Head of caudate nucleus (tissue), 42 donors: ENCODE measurements around the gene GATA2.

Experiments
- DNase-seq, 42 donors: peaks; one replicate each; pipeline versions ENCODE4 v3.0.0 to v3.0.0-alpha.2; 2020 to 2021; ENCODE audit warnings: mixed read lengths in 7 of 42
- intact Hi-C: fragments of 100-400 bp; cut with DNase I; formaldehyde crosslinking; loops from one replicate; pipeline ENCODE4 v1.15.0; 2022

Gene GATA2

GRCh38 chr3:128448491-128448890, 44.5 kb downstream of the GATA2 start:
- no peak for DNase-seq
- intact Hi-C loops: no loop called here

- no peak for DNase-seq
- intact Hi-C loops: no loop called here
These were observed 45.4 kb downstream of the GATA2 start for GRCh38 chr3:128447561-128448013.

DNA sequence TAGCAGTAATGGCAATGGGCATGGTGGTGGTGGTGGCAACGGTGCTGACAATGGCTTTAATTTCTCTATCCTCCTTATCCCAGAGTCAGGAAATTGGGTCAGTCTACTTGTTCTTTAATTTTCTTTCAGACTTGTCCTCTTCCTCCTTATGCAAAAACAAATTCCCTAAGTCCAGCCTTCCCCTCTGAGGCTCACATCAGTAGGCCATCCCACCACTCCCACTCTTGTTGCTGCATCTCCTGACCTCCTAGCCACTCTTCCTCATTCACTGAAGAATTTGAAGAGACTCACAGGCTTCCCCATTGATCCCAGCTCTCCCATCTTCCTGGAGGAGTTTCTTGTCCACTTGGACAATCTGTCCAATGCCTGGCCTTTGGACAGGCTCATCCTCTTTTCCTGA, 46.2 kb downstream of the GATA2 start:
- no peak for DNase-seq
- intact Hi-C loops: no loop called here

DNA sequence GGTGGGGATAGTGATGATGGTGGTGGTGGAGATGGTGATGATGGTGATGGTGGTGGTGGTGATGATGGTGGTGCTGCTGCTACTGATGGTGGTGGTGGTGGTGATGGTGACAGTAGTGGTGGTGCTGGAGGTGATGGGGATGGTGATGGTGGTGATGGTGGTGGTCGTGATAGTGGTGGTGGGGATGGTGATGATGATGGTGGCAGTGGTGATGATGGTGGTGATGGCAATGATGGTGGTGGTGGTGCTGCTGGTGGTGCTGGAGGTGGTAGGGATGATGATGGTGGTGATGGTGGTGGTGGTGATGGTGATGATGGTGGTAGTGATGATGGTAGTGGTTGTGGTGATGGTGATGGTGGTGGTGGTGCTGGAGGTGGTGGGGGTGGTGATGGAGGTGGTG, 47.6 kb downstream of the GATA2 start:
- intact Hi-C loops: no loop called here

DNA sequence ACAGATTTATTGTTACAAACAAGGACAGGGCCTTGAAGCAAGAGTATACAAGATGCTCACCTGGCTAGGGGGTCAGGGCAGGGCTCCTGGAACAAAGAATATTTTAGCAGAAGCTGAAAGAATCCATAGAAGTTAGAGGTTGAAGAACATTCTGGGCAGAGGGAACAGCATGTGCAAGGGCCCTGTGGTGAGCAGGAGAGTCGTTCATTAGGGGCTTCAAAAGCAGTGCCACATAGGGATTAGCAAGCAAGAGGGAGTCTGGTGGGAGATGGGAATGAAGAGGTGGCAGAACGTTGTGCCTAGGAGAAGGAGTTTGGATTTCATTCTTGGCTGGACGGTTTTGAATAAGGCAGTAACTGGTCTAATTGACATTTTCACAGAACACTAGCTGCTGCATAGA, 49.2 kb downstream of the GATA2 start:
- intact Hi-C loops: no loop called here
- no peak for DNase-seq

More for the DNA sequence above, 47.6 kb downstream of the GATA2 start:
- DNase-seq: no peak

GRCh38 chr3:128442949-128443348, 50.1 kb downstream of the GATA2 start:
- intact Hi-C loops: no loop called here

DNA sequence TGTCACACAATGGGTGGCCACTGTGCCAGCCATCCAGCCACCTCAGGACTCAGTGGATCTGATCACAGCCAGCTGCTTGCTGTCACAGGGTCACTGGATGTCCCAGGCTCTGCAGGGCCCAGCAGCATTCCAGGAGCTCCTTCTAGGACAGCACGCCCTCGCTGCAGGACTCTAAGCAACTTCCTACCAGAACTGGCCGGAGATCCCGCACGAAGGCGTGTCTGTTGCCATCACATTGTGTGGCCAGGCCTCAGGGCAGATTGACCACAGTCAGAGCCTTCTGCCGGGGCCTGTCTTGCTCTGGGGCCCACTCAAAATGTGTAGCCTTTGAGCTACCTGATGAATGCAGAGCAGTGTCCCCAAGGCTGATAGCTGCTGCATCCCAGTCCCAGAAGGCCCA, 50.9 kb downstream of the GATA2 start:
- DNase-seq: no peak
- intact Hi-C loops: no loop called here

More at GRCh38 chr3:128442949-128443348, 50.1 kb downstream of the GATA2 start:
- DNase-seq: no peak

DNA sequence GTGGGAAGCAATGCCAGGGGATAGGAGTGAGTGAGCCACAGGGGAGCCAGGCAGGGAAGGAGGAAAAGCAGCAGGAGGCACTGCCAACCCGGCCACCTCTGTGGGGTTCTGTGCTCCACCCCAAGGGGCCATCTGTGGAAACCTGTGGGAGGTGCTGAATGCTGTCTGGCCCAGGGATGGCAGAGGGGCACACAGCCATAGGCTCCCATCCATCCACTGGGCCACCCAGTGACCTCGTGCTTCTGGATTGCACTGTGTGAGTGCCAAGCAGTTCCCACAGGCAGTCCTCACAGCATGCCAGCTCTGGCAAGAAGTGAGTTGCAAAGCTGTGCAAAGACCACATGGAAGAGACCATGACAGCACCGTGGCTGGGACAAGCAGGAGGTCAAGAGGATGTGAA, 53.8 kb downstream of the GATA2 start:
- no peak for DNase-seq
- intact Hi-C loops: no loop called here

GRCh38 chr3:128438488-128439072, 54.4 kb downstream of the GATA2 start:
- DNase-seq: no peak
- intact Hi-C loops: no loop called here

- no peak for DNase-seq
- intact Hi-C loops: no loop called here
These were observed 56.8 kb downstream of the GATA2 start for GRCh38 chr3:128436214-128436613.

- intact Hi-C loops: no loop called here
- no peak for DNase-seq
These were observed 57.4 kb downstream of the GATA2 start for GRCh38 chr3:128435561-128435960.

GRCh38 chr3:128435058-128435457, 57.9 kb downstream of the GATA2 start:
- no peak for DNase-seq

GRCh38 chr3:128434524-128434923, 58.5 kb downstream of the GATA2 start:
- intact Hi-C loops: no loop called here
- no peak for DNase-seq

More at GRCh38 chr3:128435058-128435457, 57.9 kb downstream of the GATA2 start:
- intact Hi-C loops: no loop called here

DNA sequence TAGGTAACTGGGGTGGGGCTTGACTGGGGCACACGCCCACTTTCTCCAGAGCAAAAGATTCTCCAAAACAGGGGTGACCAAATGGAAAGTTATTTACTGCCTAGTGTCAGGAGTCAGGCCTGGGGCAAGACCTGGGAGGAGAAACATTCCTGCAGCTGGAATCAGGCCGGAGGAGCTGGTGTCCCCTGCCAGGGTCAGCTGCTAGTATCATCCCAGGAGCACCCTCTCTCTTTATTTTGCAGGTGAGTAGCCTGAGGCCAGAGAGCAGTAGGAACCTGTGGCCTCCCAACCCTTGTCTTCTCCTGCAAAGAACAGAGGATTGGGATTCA, 59.2 kb downstream of the GATA2 start:
- intact Hi-C loops: no loop called here

DNA sequence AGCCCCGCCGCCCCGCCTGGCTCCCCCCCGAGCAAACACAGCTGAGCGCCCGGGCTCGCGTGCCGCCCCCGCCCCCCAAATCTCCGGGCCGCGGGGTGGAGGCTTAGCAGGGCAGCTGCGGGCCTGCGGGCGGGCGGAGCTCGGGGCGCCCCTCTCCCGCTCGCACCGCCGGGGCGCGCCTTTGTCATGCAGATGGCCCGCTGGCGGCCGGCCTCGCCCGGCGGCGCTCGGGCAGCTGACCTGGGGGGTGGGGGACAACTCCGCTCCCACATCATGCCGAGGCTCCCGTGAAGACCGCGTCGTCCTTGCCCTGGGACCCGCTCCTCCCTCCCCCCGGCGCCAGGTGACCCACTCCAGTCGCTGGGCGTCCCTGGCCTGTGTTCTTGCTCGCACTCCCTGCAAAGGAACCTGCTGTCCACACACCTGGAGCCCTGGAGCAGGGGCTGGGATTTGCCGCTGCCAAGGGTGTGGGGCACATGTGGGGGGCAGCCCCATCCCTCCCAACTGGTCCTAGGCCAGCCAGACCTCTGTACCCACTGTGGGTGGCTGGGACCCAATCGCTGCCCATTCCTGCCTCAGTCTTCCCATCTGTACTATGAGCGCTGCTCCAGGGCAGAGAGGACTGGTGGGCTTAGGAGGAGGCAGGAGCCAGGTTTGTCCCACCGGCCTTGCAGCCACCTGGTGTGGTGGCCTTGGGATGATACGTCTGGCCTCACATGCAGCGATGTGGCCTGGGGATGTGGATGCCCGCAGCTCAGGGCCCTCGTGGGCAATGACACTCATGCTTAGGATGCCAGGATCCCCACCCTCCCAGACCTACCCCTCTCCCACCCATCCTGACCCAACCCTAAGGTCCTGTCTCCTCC, 59.8 kb downstream of the GATA2 start:
- intact Hi-C loops: no loop called here
- DNase-seq: peak in 1 of 42 donors; percentile 7

More for the DNA sequence above, 59.2 kb downstream of the GATA2 start:
- DNase-seq: no peak

GRCh38 chr3:128432301-128432970, 60.6 kb downstream of the GATA2 start:
- intact Hi-C loops: no loop called here
- no peak for DNase-seq

GRCh38 chr3:128431803-128432300, 61.1 kb downstream of the GATA2 start:
- intact Hi-C loops: no loop called here
- DNase-seq: no peak

- no peak for DNase-seq
- intact Hi-C loops: no loop called here
These were observed 62.3 kb downstream of the GATA2 start for GRCh38 chr3:128430731-128431130.

GRCh38 chr3:128430301-128430700, 62.7 kb downstream of the GATA2 start:
- DNase-seq: no peak
- intact Hi-C loops: no loop called here

- DNase-seq: no peak
These were observed 63.2 kb downstream of the GATA2 start for GRCh38 chr3:128429751-128430150.

More at GRCh38 chr3:128429751-128430150, 63.2 kb downstream of the GATA2 start:
- intact Hi-C loops: loop anchor here (5.0 kb wide), 2 partner anchors 68 to 178 kb away; no protein-coding TSS in a partner anchor
